Sigmoid colon (tissue), 4 donors: ENCODE results near the gene OVCH2.

Experiments
- EP300 ChIP-seq, 4 donors: sonication (generic); formaldehyde crosslinking; IDR thresholded peaks; one replicate each; pipeline ENCODE4 v1.6.1; 2017; ENCODE audit warnings: antibody characterized with exemption in 4 of 4
- TF ChIP-seq, protein P1 (sequence below), 4 experiments: fragments of 450-650 bp in 3 of 4; fragments of 200-600 bp in 1 of 4; IDR thresholded peaks; one replicate each; pipeline ENCODE4 v1.5.1; 2016 to 2019; ENCODE audit warnings: antibody characterized with exemption in 4 of 4, mild to moderate bottlenecking in 3 of 4, moderate library complexity in 2 of 4

DNA sequence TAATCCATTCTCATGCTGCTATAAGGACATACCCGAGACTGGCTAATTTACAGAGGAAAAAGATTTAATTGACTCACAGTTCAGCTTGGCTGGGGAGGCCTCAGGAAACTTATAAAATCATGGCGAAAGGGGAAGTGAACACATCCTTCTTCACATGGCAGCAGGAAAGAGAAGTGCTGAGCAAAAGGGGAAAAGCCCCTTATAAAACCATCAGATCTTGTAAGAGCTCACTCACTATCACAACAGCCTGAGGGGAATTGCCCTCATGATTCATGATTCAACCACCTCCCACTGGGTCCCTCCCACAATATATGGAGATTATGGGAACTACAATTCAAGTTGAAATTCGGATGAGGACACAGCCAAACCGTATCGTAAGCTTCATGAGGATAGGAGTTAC, 29.2 kb downstream of the OVCH2 start:
- TF ChIP-seq, protein P1, sequence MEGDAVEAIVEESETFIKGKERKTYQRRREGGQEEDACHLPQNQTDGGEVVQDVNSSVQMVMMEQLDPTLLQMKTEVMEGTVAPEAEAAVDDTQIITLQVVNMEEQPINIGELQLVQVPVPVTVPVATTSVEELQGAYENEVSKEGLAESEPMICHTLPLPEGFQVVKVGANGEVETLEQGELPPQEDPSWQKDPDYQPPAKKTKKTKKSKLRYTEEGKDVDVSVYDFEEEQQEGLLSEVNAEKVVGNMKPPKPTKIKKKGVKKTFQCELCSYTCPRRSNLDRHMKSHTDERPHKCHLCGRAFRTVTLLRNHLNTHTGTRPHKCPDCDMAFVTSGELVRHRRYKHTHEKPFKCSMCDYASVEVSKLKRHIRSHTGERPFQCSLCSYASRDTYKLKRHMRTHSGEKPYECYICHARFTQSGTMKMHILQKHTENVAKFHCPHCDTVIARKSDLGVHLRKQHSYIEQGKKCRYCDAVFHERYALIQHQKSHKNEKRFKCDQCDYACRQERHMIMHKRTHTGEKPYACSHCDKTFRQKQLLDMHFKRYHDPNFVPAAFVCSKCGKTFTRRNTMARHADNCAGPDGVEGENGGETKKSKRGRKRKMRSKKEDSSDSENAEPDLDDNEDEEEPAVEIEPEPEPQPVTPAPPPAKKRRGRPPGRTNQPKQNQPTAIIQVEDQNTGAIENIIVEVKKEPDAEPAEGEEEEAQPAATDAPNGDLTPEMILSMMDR (IDR thresholded peaks at IDR 0.05) = no peak
- no peak for TF ChIP-seq EP300 (IDR thresholded peaks at IDR 0.05)
